ENCODE data around the gene PSMC3IP.

DNA sequence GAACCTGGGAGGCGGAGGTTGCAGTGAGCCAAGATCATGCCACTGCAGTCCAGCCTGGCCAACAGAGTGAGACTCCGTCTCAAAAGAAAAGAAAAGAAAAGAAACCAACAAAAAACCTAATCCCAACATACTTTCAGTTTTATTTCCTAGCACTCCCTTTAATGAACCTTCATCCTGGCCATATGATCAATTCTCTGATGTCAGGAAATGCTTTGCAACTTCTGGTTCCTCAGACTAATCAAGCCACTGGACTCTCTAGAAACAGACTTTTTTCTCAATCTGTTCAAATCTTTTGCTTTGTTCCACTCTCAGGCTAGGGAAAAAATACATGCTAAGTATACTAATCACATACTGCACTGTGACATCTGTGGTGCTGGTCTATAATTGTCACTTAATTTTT lies 13.4 kb upstream of the PSMC3IP start:
- no peak for TF ChIP-seq POLR2AphosphoS5 (IDR thresholded peaks at IDR 0.05; ENCODE audit: borderline replicate concordance, low read depth, low read length)
- no peak for TF ChIP-seq EZH2 (IDR thresholded peaks at IDR 0.05)
- no peak for TF ChIP-seq FOXP2 (optimal IDR thresholded peaks at IDR 0.05; ENCODE audit: control extremely low read depth, extremely low read length, insufficient read depth)

Data from SK-N-MC (cell line).